ENCODE results near the gene PTGS1. TPM values are rescaled to one million over a fixed set of nuclear protein-coding genes. Genes with fewer than 3 reads are reported as not detected.

PTGS1 gene
- total and polyA plus RNA-seq, 7 donors, result 0.56 to 5.6 (median 1.5) TPM

DNA sequence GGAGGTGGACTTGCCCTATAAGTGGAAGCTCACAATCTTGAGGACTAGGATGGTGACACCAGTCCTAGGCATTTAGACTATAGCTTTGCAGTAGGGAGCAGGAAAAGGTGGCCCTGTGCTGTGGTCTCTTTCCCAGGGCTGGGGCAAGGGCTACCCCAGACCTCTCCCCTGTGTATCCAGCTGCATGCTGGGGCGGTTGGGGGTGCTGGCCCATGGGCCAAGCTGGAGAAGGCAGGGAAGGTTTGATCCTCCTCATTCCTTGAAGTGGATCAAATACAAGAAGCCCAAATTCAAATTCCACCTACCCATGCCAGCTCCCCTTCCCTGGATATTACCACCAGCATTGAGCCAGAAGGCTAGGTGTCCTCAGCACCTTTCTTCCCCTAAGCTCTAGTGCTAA, 2.2 kb upstream of the PTGS1 start:
- intact Hi-C loops (cut with DNase I), result no loop called here
- Histone ChIP-seq H3K27ac (no peak overlapping the region), H3K4me1 (no peaks in the 10 kb centered on the region), H3K9me3 (no peaks in the 10 kb centered on the region), H3K27me3 (ENCODE audit: insufficient read depth in 3 of 3, low read length in 2 of 3) (peaks cover 0 to 5% (median 0%) of the 10 kb centered on the region in 3 donors), H3K4me3 (no peak overlapping the region), H3K36me3 (ENCODE audit: insufficient read depth in 1 of 2, low read depth in 1 of 2) (no peaks in the 10 kb centered on the region)
- no peak for ATAC-seq
- no peak for DNase-seq
- WGBS, 3 donors, result 91 to 100% (median 97%) methylated on average over 1 of the region's 1 CpG
- TF ChIP-seq, protein P1, sequence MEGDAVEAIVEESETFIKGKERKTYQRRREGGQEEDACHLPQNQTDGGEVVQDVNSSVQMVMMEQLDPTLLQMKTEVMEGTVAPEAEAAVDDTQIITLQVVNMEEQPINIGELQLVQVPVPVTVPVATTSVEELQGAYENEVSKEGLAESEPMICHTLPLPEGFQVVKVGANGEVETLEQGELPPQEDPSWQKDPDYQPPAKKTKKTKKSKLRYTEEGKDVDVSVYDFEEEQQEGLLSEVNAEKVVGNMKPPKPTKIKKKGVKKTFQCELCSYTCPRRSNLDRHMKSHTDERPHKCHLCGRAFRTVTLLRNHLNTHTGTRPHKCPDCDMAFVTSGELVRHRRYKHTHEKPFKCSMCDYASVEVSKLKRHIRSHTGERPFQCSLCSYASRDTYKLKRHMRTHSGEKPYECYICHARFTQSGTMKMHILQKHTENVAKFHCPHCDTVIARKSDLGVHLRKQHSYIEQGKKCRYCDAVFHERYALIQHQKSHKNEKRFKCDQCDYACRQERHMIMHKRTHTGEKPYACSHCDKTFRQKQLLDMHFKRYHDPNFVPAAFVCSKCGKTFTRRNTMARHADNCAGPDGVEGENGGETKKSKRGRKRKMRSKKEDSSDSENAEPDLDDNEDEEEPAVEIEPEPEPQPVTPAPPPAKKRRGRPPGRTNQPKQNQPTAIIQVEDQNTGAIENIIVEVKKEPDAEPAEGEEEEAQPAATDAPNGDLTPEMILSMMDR (IDR thresholded peaks at IDR 0.05), result no peak

DNA sequence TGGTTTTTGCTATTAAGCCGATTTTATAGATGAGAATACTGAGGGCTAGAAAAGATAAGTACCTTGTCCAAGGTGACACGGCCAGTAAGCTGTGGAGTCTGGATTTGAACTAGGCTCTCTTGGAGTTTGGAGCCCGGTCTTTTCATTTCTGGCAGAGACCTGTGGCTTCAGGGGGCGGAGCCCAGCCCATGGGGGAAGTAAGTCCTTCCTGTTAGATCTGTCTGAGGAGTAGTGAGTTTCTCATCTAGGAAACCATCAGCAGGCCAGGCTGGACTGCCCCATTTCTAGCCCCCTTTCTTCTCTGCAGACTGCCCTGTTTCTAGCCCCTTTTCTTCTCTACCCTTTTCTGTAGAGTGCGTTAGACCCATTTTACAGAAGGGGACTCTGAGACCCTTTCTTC, 521 bp upstream of the PTGS1 start:
- intact Hi-C loops (cut with DNase I), result no loop called here
- H3K4me1 ChIP-seq, result peaks cover 4% of the 10 kb centered on the region
- DNase-seq (no peak), ATAC-seq (no peak)
- H3K27ac ChIP-seq, result no peak overlapping the region
- H3K36me3 ChIP-seq (ENCODE audit: insufficient read depth in 1 of 2, low read depth in 1 of 2), result no peaks in the 10 kb centered on the region
- no peaks in the 10 kb centered on the region for H3K9me3 ChIP-seq
- H3K4me3 ChIP-seq, result peak overlapping the region; percentile 56
- WGBS, 3 donors, result 75 to 82% (median 80%) methylated on average over 5 of the region's 5 CpGs
- TF ChIP-seq, protein P1 (IDR thresholded peaks at IDR 0.05), result no peak
- peaks cover 0 to 5% (median 0%) of the 10 kb centered on the region in 3 donors for H3K27me3 ChIP-seq (ENCODE audit: insufficient read depth in 3 of 3, low read length in 2 of 3)

DNA sequence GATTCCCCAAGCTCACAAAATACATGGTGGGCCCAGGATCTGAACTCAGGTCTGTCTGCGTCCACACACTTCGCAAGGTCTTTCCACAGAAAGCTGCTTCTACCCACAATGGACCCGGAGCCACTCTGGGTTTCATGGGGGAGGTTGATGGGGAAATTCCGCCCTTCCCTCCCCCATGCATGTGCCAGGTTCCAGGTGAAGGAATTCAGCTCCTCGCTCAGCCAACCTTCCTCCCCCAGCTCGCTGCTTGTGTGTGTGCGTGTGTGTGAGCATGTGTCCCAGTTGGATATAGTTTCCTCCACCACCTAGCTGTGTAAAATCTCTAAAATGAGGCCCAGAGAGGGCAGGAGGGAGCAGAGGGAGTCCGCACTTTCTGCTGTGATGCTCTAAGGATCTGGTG, 1.0 kb downstream of the PTGS1 start:
- ATAC-seq, result no peak
- Histone ChIP-seq H3K27me3 (ENCODE audit: insufficient read depth in 3 of 3, low read length in 2 of 3) (peaks cover 0 to 5% (median 0%) of the 10 kb centered on the region in 3 donors), H3K4me3 (no peak overlapping the region), H3K27ac (no peak overlapping the region), H3K4me1 (peaks cover 5% of the 10 kb centered on the region), H3K9me3 (no peaks in the 10 kb centered on the region), H3K36me3 (ENCODE audit: insufficient read depth in 1 of 2, low read depth in 1 of 2) (no peaks in the 10 kb centered on the region)
- no peak for DNase-seq
- intact Hi-C loops (cut with DNase I), result no loop called here
- WGBS, 3 donors, result 82 to 99% (median 93%) methylated on average over 8 of the region's 8 CpGs
- TF ChIP-seq, protein P1 (IDR thresholded peaks at IDR 0.05), result no peak

DNA sequence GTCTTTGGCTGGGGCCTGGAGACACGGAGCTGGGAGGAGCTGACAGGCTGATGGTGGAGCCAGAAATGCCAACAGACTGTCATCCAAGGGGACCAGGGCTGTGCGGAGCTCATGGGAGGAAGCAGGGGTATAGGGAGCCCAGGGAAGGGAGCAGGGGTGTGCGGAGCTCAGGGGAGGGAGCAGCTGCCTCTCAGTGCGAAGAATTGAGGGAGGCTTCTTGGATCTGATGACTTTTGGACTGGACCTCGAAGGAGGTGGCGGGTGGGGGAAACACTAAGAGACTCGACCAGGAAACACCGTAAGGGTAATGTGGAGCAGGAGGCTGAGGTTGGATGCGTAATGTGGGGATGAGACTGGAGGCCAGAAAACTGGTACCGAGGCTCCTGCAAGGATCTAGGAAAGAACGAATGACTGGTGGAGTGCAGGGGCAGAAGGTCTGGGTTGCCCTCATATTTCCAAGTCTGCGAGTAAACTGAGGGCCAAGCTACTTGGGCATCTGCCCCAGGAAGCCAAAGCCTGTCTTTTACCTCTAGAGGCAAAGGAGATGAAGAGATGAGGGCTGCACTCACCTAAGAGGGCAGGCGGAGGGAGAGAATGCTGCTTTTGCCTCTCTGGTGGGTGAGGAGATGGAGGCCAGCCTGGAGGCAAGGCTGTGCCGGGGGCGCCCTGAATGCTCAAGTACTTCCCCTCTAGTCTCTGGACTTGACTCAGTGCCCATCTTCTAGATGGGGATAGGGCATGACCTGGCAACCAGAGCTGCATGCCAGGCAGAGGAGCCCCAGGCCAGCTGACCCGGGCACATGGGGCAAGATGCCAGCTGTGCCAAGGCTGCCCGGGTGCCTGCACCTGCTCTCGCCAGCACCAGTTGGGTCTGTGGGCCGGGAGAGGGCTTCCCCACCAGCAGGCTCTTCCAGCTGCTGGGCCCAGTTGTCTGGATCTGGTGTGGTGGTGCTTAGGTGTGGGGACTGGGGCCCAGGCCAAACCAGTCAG, 2.3 kb downstream of the PTGS1 start:
- ATAC-seq (peak in 1 of 4 donors; percentile 12), DNase-seq (no peak)
- intact Hi-C loops (cut with DNase I), result no loop called here
- Histone ChIP-seq H3K27me3 (ENCODE audit: insufficient read depth in 3 of 3, low read length in 2 of 3) (peaks cover 0 to 5% (median 0%) of the 10 kb centered on the region in 3 donors), H3K4me1 (peaks cover 5% of the 10 kb centered on the region), H3K4me3 (no peak overlapping the region), H3K36me3 (ENCODE audit: insufficient read depth in 1 of 2, low read depth in 1 of 2) (no peaks in the 10 kb centered on the region), H3K9me3 (no peaks in the 10 kb centered on the region), H3K27ac (no peak overlapping the region)
- TF ChIP-seq, protein P1 (IDR thresholded peaks at IDR 0.05), result no peak
- WGBS, 3 donors, result 58 to 67% (median 61%) methylated on average over 18 to 19 of the region's 19 CpGs
